GM12892 (cell line): ENCODE measurements around the gene KIF5C.

ENCODE experiments used
- POLR2A ChIP-seq: IDR thresholded peaks from 2 replicates; pipeline ENCODE4 v1.6.1; 2011; ENCODE audit warnings: low read depth, low read length, control low read depth
- TAF1 ChIP-seq: IDR thresholded peaks from 2 replicates; pipeline ENCODE4 v1.6.1; 2011; ENCODE audit warnings: low read depth, mild to moderate bottlenecking, control low read depth, low read length, borderline replicate concordance

DNA sequence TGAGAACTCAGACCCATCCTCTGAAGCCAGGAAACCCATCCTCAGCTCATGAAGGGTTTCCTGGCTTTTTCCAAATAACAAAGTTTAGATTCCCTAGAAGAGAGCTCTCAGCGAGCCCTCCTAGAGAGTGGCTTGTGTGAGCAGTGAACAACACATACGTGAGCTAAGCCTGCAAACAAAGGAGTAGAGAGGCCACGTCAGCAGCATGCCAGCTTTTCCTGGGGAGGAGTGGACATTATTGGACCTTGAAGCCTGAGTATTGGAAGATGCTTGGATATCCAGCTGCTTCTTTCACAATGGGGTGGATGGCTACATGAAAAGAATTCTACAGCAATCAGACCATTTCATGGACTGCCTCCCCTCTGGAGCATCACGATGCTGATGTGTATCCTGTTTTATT is 21.1 kb downstream of the KIF5C start:
- TF ChIP-seq TAF1 (no peak), POLR2A (no peak)
